Endothelial cell of umbilical vein (primary cell): Measurements from ENCODE around the gene SH3PXD2B.

Source experiments
- FOS ChIP-seq: IDR thresholded peaks from 2 replicates; pipeline ENCODE4 v1.6.1; 2011; ENCODE audit warnings: mild to moderate bottlenecking, low read length, moderate library complexity, borderline replicate concordance; ENCODE audit not compliant: insufficient read depth
- POLR2A ChIP-seq: IDR thresholded peaks from 2 replicates; pipeline ENCODE4 v1.6.1; 2012; ENCODE audit warnings: low read depth, mild to moderate bottlenecking, control low read depth, low read length
- POLR2AphosphoS5 ChIP-seq: IDR thresholded peaks from 2 replicates; pipeline ENCODE4 v1.6.1; 2012; ENCODE audit warnings: low read depth, mild to moderate bottlenecking, control low read depth, low read length, moderate library complexity; ENCODE audit not compliant: insufficient read depth
- TF ChIP-seq, protein P1 (sequence below), 2 donors: IDR thresholded peaks; 1 replicate in 1 of 2; 2 replicates in 1 of 2; pipeline ENCODE4 v1.5.1; 2011; ENCODE audit warnings: low read length in 2 of 2, mild to moderate bottlenecking in 2 of 2, moderate library complexity in 2 of 2, control low read depth in 1 of 2, inconsistent platforms in 1 of 2, low read depth in 1 of 2; ENCODE audit not compliant: insufficient read depth in 1 of 2; ENCODE audit errors: extremely low read depth in 1 of 2
- TF ChIP-seq, protein P2 (sequence below): IDR thresholded peaks from 2 replicates; pipeline ENCODE4 v1.6.1; 2011; ENCODE audit not compliant: insufficient read depth, insufficient read length

DNA sequence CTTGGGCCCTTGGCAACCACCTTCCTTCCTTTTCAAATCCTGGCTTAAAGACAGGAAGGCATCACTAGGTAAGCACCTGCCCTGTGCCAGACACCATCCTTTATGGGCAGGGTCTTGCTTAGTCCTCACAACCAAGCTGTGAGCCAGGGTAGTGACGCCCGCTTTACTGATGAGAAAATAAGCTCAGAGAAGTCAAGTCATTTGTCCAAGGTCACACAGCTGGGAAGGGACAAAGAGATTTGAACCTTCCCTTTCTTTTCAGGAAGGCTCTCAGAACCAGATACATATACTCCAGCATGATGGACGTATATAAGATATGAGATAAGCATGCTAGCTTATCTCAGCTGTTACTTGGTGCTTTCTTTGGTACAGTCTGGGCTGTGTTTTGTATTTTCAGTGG lies 76.9 kb downstream of the SH3PXD2B start:
- TF ChIP-seq, protein P1, sequence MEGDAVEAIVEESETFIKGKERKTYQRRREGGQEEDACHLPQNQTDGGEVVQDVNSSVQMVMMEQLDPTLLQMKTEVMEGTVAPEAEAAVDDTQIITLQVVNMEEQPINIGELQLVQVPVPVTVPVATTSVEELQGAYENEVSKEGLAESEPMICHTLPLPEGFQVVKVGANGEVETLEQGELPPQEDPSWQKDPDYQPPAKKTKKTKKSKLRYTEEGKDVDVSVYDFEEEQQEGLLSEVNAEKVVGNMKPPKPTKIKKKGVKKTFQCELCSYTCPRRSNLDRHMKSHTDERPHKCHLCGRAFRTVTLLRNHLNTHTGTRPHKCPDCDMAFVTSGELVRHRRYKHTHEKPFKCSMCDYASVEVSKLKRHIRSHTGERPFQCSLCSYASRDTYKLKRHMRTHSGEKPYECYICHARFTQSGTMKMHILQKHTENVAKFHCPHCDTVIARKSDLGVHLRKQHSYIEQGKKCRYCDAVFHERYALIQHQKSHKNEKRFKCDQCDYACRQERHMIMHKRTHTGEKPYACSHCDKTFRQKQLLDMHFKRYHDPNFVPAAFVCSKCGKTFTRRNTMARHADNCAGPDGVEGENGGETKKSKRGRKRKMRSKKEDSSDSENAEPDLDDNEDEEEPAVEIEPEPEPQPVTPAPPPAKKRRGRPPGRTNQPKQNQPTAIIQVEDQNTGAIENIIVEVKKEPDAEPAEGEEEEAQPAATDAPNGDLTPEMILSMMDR (IDR thresholded peaks at IDR 0.05; ENCODE audit: extremely low read depth in 1 of 2, insufficient read depth in 1 of 2, low read depth in 1 of 2, low read length in 2 of 2): no peak
- TF ChIP-seq POLR2A (no peak), POLR2AphosphoS5 (no peak), FOS (no peak)
- TF ChIP-seq, protein P2, sequence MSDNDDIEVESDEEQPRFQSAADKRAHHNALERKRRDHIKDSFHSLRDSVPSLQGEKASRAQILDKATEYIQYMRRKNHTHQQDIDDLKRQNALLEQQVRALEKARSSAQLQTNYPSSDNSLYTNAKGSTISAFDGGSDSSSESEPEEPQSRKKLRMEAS: no peak
